Activated T-cell treated with anti-CD3 and anti-CD28 coated beads, Interleukin-2, amount 50 U/mL, for 72 hours (primary cell): ENCODE data around the gene SLC23A2. TPM values are rescaled to one million over a fixed set of nuclear protein-coding genes. Genes with fewer than 3 reads are reported as not detected.
"Not testable (repeated sequence)": the region's sequence is repeated elsewhere in the genome, so short reads cannot be mapped to it uniquely, and the experiment has no call there.

ENCODE experiments used
- ATAC-seq, 2 donors: fragments of 150-1000 bp; cut with Tn5 transposase; replicated peaks in 1 of 2; 2 replicates each; pipeline ENCODE4 v1.10.0; 2021; ENCODE audit warnings: moderate library complexity in 2 of 2, mild to moderate bottlenecking in 1 of 2
- DNase-seq, 2 donors: peaks; one replicate each; pipeline ENCODE4 v3.0.0; 2021 to 2022; ENCODE audit warnings: mixed read lengths in 1 of 2
- H3K27ac Mint-ChIP-seq: one replicate; pipeline ENCODE4 v1.8.0; 2022; ENCODE audit warnings: mild to moderate bottlenecking, moderate library complexity, mixed read lengths
- H3K27me3 Mint-ChIP-seq: one replicate; pipeline ENCODE4 v1.8.0; 2022; ENCODE audit warnings: low read depth, mixed read lengths
- H3K36me3 Mint-ChIP-seq, 2 donors: one replicate each; pipeline ENCODE4 v1.8.0; 2022; ENCODE audit warnings: mixed read lengths in 2 of 2, mild to moderate bottlenecking in 1 of 2; ENCODE audit not compliant: insufficient read depth in 2 of 2
- H3K4me1 Mint-ChIP-seq: one replicate; pipeline ENCODE4 v1.8.0; 2022; ENCODE audit warnings: low read depth, mixed read lengths
- H3K4me3 Mint-ChIP-seq, 2 donors: one replicate each; pipeline ENCODE4 v1.8.0; 2022; ENCODE audit warnings: mild to moderate bottlenecking in 2 of 2, mixed read lengths in 2 of 2, moderate library complexity in 2 of 2
- H3K9me3 Mint-ChIP-seq, 2 donors: one replicate each; pipeline ENCODE4 v1.8.0; 2022; ENCODE audit warnings: mixed read lengths in 2 of 2
- total RNA-seq, 2 donors: library from RNA; stranded (reverse); gene quantifications; one replicate each; pipeline ENCODE4 v1.2.3, GENCODE V29; 2022

The SLC23A2 gene
- total RNA-seq, 2 donors from 2014 or later: 21.4 to 22.2 TPM

DNA sequence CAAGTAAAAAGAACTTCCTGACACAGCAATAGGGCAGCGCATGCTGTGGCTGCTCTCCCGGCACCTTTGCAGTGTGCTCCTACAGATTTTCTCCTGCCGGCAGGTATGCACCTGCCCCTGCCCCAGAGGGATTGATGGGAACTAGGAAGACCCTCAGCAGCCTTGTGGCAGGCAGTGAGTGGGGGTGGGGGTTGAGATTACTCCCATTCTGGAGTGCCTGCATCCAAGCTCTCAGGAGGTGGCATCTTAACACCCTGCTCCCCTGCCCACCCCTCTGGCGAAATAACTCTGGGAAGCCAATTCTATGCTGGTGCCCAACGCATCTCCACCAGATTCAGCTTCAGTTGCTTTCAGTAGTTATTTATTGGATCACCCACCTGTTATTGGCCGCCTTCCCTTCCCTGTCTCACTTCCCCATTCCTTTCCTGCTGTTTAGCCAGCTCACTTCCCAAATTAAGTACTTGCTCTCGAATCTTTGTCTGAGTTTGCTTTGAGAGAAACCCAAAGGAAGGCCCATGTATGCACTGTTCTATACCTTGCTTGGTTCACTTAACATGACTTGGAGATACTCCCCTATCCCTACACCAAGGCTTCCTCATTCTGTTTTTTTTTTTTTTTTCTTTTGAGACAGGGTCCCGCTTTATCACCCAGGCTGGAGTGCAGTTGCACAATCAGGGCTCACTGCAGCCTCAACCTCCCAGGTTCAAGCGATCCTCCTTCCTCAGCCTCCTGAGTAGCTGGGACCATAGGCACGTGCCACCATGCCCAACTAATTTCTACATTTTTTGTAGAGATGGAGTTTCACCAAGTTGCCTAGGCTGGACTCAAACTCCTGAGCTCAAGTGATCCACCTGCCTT, 29.3 kb upstream of the SLC23A2 start:
- ATAC-seq: no peak
- no peak overlapping the region for H3K4me3 Mint-ChIP-seq
- no peak overlapping the region for H3K27ac Mint-ChIP-seq
- H3K36me3 Mint-ChIP-seq: no peaks in the 10 kb centered on the region
- no peak for DNase-seq
- no peaks in the 10 kb centered on the region for H3K27me3 Mint-ChIP-seq
- H3K4me1 Mint-ChIP-seq: no peaks in the 10 kb centered on the region
- H3K9me3 Mint-ChIP-seq: no peaks in the 10 kb centered on the region

DNA sequence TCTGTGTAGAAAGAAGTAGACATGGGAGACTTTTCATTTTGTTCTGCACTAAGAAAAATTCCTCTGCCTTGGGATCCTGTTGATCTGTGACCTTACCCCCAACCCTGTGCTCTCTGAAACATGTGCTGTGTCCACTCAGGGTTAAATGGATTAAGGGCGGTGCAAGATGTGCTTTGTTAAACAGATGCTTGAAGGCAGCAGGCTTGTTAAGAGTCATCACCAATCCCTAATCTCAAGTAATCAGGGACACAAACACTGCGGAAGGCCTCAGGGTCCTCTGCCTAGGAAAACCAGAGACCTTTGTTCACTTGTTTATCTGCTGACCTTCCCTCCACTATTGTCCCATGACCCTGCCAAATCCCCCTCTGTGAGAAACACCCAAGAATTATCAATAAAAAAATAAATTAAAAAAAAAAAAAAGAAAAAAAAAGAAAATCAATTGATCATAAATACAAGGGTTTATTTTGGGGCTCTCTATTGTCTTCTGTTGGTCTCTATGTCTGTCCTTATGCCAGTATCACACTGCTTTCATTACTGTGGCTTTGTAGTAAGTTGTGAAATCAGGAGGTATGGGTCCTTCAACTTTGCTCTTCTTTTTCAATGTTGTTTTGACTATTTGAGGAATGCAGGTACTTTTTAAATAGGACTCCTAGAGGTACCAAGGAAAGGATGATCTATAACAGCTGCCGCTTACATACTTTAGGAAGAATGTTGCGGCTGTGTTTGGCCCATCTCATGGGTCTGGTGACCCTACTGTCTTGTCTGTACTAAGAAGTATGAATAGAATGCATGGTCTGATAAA, 27.1 kb upstream of the SLC23A2 start:
- ATAC-seq, H3K27me3 Mint-ChIP-seq, H3K27ac Mint-ChIP-seq, H3K4me3 Mint-ChIP-seq, H3K4me1 Mint-ChIP-seq, H3K36me3 Mint-ChIP-seq, H3K9me3 Mint-ChIP-seq, DNase-seq: not testable (repeated sequence)

DNA sequence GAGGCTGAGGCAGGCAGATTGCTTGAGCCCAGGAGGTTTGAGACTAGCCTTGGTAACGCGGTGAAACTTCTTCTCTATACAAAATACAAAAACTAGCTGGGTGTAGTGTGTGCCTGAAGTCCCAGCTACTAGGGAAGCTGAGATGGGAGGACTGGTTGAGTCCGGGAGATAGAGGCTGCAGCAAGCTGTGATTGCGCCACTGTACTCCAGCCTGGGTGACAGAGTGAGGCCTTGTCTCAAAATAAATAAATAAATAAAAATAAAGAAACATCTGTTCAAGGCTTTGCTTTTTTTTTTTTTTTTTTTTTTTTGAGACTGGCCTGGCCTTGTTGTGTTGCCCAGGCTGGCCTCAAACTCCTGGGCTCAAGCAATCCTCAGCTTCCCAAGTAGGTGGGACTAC, 23.7 kb upstream of the SLC23A2 start:
- Mint-ChIP-seq H3K4me3 (no peak overlapping the region), H3K9me3 (no peaks in the 10 kb centered on the region), H3K27ac (no peak overlapping the region), H3K27me3 (no peaks in the 10 kb centered on the region), H3K4me1 (no peaks in the 10 kb centered on the region), H3K36me3 (no peaks in the 10 kb centered on the region)
- DNase-seq (no peak), ATAC-seq (no peak)

DNA sequence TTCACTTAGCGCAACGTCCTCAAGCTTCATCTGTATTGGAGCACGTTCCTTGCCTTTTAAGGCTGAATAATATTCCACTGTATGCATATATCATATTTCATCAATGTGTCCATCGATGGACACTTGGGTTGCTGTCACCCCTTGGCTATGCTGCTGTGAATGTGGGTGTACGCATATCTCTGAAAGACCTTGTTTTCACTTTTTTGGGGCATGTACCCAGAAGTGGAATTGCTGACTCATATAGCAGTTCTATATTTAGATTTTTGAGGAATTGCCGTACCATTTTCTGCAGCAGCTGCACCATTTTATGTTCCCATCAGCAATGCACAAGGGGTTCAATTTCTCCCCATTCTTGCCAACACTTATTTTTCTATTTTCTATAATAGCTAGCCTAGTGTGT, 22.8 kb upstream of the SLC23A2 start:
- H3K9me3 Mint-ChIP-seq: no peaks in the 10 kb centered on the region
- H3K4me1 Mint-ChIP-seq: no peaks in the 10 kb centered on the region
- DNase-seq: no peak
- no peaks in the 10 kb centered on the region for H3K36me3 Mint-ChIP-seq
- no peaks in the 10 kb centered on the region for H3K27me3 Mint-ChIP-seq
- no peak for ATAC-seq
- no peak overlapping the region for H3K4me3 Mint-ChIP-seq
- no peak overlapping the region for H3K27ac Mint-ChIP-seq

DNA sequence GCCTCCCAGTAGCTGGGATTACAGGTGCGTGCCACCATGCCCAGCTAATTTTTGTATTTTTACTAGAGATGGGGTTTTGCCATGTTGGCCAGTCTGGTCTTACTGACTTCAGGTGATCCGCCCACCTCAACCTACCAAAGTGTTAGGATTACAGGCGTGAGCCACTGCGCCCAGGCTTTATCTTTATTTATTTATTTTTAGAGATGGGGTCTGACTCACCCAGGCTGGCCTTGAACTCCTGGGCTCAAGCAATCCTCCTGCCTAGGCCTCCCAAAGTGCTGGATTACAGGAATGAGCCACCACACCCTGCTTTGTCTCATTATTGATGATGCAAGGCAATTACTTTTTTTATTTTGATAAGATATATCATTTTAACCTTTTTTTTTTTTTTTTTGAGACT, 21.9 kb upstream of the SLC23A2 start:
- not testable (repeated sequence) for H3K27me3 Mint-ChIP-seq, H3K4me1 Mint-ChIP-seq, H3K27ac Mint-ChIP-seq, H3K4me3 Mint-ChIP-seq, H3K9me3 Mint-ChIP-seq, DNase-seq, H3K36me3 Mint-ChIP-seq, ATAC-seq

DNA sequence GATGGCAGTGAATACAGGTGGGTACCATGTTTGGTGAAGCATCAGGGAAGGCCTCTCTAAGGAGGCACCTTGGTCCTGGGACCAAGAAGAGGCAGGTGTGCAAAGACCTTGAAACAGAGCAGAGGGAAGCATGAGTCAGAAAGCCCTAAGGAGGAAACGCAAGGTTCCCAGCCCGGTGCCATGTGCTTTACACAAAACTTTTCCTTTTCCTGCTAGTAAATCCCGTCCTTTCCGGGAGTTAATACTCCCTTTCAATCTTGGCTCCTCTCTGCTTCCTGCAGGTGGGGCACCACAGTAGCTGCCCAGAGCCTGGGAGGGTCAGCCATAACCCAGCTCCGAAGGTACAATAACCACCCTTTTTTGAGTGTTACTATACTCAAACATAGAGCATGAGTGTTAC, 19.4 kb upstream of the SLC23A2 start:
- Mint-ChIP-seq H3K4me3 (no peak overlapping the region), H3K27ac (no peak overlapping the region)
- no peak for ATAC-seq

DNA sequence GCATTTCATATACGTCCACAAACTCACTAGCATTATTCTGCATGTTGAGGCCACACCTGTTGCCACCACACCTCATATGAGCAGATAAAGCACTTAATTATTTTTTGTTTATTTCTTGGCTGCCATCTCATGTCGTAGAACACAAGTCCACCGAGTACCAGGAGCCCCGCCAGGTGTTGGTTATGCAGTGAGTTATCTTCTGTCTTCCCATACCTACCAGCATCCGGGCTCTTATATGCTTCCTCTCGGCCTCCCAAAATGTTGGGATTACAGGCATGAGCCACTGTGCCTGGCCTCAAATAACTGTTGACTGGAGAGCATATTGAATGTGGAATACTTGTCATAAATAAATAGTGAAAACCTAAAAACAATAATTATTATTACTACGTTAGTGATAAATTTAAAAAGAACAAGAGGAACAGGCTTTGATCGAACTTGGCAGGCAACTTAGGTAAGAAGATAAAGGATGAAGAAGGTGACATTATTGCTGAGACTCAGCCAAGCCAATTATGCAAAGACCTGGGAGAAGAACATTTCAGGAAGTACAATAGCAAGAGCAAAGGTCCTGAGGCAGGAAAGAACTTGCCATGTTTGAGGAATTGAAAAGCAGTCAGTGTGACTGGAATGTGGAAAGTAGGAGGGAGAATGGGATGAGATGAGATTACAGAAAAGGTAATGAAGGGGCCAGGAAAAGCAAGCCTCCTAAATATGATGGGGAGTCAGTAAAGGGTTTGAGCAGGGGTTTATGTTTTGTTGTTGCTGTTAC, 12.6 kb upstream of the SLC23A2 start:
- DNase-seq (no peak), ATAC-seq (no peak)
- Mint-ChIP-seq H3K4me1 (peaks cover 9% of the 10 kb centered on the region), H3K9me3 (no peaks in the 10 kb centered on the region), H3K36me3 (no peaks in the 10 kb centered on the region), H3K4me3 (no peak overlapping the region), H3K27ac (no peak overlapping the region), H3K27me3 (peaks cover 5% of the 10 kb centered on the region)

More for the DNA sequence above, 19.4 kb upstream of the SLC23A2 start:
- Mint-ChIP-seq H3K36me3 (no peaks in the 10 kb centered on the region), H3K9me3 (no peaks in the 10 kb centered on the region), H3K4me1 (no peaks in the 10 kb centered on the region), H3K27me3 (no peaks in the 10 kb centered on the region)
- DNase-seq: no peak

DNA sequence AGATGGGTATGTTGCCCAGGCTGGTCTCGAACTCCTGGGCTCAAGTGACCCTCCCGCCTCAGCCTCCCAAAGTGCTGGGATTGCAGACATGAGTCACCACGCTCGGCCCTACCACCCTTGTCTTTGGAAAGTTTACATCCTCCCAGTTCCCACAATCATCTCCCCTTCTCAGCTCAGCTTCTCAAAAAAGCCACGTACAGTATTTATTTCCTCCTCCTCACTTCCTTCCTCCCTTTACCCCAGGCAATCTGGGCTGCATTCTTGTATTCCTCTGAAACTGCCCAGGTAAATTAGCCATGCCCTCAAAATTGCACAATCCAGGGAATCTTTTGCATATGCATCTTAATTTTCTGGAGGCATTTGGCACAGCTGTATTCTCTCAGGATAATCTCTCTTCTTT, 7.4 kb upstream of the SLC23A2 start:
- no peak overlapping the region for H3K27ac Mint-ChIP-seq
- H3K27me3 Mint-ChIP-seq: peaks cover 8% of the 10 kb centered on the region
- peaks cover 16% of the 10 kb centered on the region for H3K4me1 Mint-ChIP-seq
- no peaks in the 10 kb centered on the region for H3K36me3 Mint-ChIP-seq
- no peak for DNase-seq
- ATAC-seq: no peak
- H3K4me3 Mint-ChIP-seq: no peak overlapping the region
- H3K9me3 Mint-ChIP-seq: no peaks in the 10 kb centered on the region

DNA sequence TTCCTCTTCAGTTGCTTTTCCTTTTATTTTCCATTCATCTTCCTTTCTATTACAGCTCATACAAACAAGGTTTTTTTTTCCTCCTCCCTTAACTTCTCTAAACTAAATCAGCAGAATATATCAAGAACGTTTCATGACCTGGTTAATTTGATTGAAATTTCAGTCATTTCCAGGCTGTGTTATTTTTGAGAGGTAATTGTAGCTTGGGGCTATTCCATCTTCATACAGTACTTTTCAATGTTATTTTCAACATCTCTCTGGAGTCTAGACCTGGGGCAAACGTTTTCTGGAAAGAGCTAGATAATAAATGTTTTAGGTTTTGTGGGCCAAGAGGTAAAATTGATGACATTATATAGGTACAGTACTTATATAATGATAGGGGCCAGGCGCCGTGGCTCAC, 4.0 kb upstream of the SLC23A2 start:
- peak overlapping the region; percentile 52 for H3K27ac Mint-ChIP-seq
- ATAC-seq: no peak
- H3K9me3 Mint-ChIP-seq: no peaks in the 10 kb centered on the region
- H3K4me1 Mint-ChIP-seq: peaks cover 28% of the 10 kb centered on the region
- DNase-seq: no peak
- no peak overlapping the region for H3K4me3 Mint-ChIP-seq
- peaks cover 0 to under 1% of the 10 kb centered on the region in 2 donors for H3K36me3 Mint-ChIP-seq
- H3K27me3 Mint-ChIP-seq: peaks cover 18% of the 10 kb centered on the region

DNA sequence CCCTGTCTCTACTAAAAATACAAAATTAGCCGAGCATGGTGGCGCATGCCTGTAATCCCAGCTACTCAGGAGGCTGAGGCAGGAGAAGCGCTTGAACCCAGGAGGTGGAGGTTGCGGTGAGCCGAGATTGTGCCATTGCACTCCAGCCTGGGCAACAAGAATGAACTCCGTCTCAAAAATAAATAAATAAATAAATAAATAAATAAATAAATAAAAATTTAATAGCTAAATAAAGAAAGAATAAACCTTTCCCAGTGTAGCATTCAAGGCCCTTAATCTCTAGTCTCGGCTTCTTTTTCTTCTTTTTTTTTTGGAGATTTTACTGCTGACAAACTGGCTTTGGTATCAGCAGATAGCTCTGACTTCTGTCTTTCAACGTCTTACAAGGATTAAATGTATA, 3.5 kb upstream of the SLC23A2 start:
- peaks cover 18% of the 10 kb centered on the region for H3K27me3 Mint-ChIP-seq
- peaks cover 33% of the 10 kb centered on the region for H3K4me1 Mint-ChIP-seq
- H3K27ac Mint-ChIP-seq, ATAC-seq, H3K4me3 Mint-ChIP-seq, H3K9me3 Mint-ChIP-seq, H3K36me3 Mint-ChIP-seq, DNase-seq: not testable (repeated sequence)

DNA sequence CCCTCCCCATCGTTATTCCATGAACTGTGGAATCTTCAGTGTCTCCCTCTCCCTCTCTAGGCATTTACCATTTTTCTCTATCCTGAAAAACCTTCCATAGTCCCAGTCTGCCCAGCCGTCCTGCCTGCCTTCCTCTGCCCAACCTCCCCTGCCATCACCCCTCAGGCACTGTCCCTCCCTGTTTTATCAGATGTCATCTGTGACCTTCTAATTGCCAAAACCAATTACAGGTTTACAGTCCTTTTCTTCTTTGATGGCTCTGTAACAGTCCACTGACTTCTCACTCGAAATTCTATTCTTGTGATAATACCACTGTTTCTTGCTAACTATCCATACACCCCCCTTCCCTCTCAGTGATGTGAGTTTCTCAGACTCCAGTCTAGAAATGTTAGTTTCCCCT, 2.3 kb upstream of the SLC23A2 start:
- peaks cover 10% of the 10 kb centered on the region for H3K27me3 Mint-ChIP-seq
- no peaks in the 10 kb centered on the region for H3K9me3 Mint-ChIP-seq
- ATAC-seq (no peak), DNase-seq (no peak)
- peaks cover 33% of the 10 kb centered on the region for H3K4me1 Mint-ChIP-seq
- no peak overlapping the region for H3K27ac Mint-ChIP-seq
- H3K4me3 Mint-ChIP-seq: no peak overlapping the region
- H3K36me3 Mint-ChIP-seq: peaks cover 0 to 2% of the 10 kb centered on the region in 2 donors

DNA sequence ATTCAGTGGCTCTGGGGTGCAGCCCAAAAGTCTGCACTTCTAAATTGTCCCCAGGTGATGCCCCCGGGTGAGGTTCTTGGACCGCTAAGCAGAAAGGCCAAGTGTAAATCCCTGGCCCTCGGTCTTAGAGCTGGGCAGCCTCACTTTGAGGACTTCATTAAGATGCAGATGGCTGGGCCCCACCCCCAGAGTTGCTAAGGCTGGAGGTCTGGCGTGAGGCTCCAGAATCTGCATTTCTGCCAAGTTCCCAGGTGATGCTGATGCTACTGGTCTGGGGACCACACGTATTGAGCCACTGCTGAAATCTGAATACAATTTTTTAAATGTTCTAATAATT, 735 bp upstream of the SLC23A2 start:
- Mint-ChIP-seq H3K4me1 (peaks cover 42% of the 10 kb centered on the region), H3K4me3 (peak overlapping the region; percentile 95), H3K27me3 (peaks cover 10% of the 10 kb centered on the region), H3K36me3 (peaks cover 0 to 2% of the 10 kb centered on the region in 2 donors), H3K27ac (no peak overlapping the region), H3K9me3 (no peaks in the 10 kb centered on the region)
- DNase-seq (no peak), ATAC-seq (no peak)
